Effector CD4-positive, alpha-beta T cell (primary cell): ENCODE measurements around the gene COQ2.
"Not testable (repeated sequence)": the region's sequence is repeated elsewhere in the genome, so short reads cannot be mapped to it uniquely, and the experiment has no call there.

Experiments used
- DNase-seq: peaks from one replicate; pipeline ENCODE4 v3.0.0-alpha.2; 2020

The COQ2 gene

GRCh38 chr4:83247415-83248357, 36.9 kb downstream of the COQ2 start:
- DNase-seq: no peak

- no peak for DNase-seq
Observed at GRCh38 chr4:83241132-83241531, 43.5 kb downstream of the COQ2 start.

- no peak for DNase-seq
Observed at GRCh38 chr4:83240379-83240875, 44.2 kb downstream of the COQ2 start.

- DNase-seq: no peak
Observed at GRCh38 chr4:83238393-83239248, 46.0 kb downstream of the COQ2 start.

GRCh38 chr4:83237591-83237990, 47.0 kb downstream of the COQ2 start:
- DNase-seq: no peak

GRCh38 chr4:83235645-83236133, 48.9 kb downstream of the COQ2 start:
- not testable (repeated sequence) for DNase-seq

- DNase-seq: no peak
Observed at GRCh38 chr4:83234902-83235644, 49.5 kb downstream of the COQ2 start.

- not testable (repeated sequence) for DNase-seq
Observed at GRCh38 chr4:83234387-83234786, 50.2 kb downstream of the COQ2 start.

- DNase-seq: no peak
Observed at GRCh38 chr4:83232082-83232481, 52.5 kb downstream of the COQ2 start.

GRCh38 chr4:83231620-83232076, 53.0 kb downstream of the COQ2 start:
- no peak for DNase-seq

GRCh38 chr4:83230928-83231327, 53.7 kb downstream of the COQ2 start:
- no peak for DNase-seq

- DNase-seq: no peak
Observed at GRCh38 chr4:83229791-83230190, 54.8 kb downstream of the COQ2 start.

- DNase-seq: no peak
Observed at GRCh38 chr4:83228231-83228630, 56.4 kb downstream of the COQ2 start.

GRCh38 chr4:83224502-83225197, 59.9 kb downstream of the COQ2 start:
- no peak for DNase-seq

GRCh38 chr4:83223781-83224180, 60.8 kb downstream of the COQ2 start:
- DNase-seq: no peak

GRCh38 chr4:83221897-83222441, 62.6 kb downstream of the COQ2 start:
- DNase-seq: no peak

- DNase-seq: no peak
Observed at GRCh38 chr4:83219344-83220331, 65.0 kb downstream of the COQ2 start.

- peak; percentile 50 for DNase-seq
Observed at GRCh38 chr4:83217721-83218522, 66.7 kb downstream of the COQ2 start.

- DNase-seq: no peak
Observed at GRCh38 chr4:83216959-83217683, 67.5 kb downstream of the COQ2 start.
